AG04450 (cell line): Measurements from ENCODE around the gene OXCT1. TPM values are rescaled to one million over a fixed set of nuclear protein-coding genes. Genes with fewer than 3 reads are reported as not detected.

Source experiments
- CTCF ChIA-PET: fragments of 300-600, 350-600 bp; formaldehyde crosslinking; extraction: SDS; loops from one replicate; lab custom pipeline; 2022; ENCODE audit warnings: antibody characterized with exemption, inconsistent platforms; lab: Charles Lee
- POLR2A ChIA-PET: fragments of 350-600 bp; formaldehyde crosslinking; extraction: SDS; loops from one replicate; lab custom pipeline; 2021; ENCODE audit warnings: antibody characterized with exemption, inconsistent platforms; lab: Yijun Ruan, JAX
- DNase-seq: peaks from one replicate; pipeline ENCODE4 v3.0.0-alpha.2; 2011; ENCODE audit warnings: low read depth, low spot score
- H3K27ac ChIP-seq: one replicate; pipeline ENCODE4 v1.5.1; 2012; ENCODE audit warnings: low read depth, low read length, control low read depth
- H3K27me3 ChIP-seq: one replicate; pipeline ENCODE4 v1.6.0; 2012; ENCODE audit warnings: low read length; ENCODE audit not compliant: control insufficient read depth, insufficient read depth
- H3K4me3 ChIP-seq: 2 replicates; pipeline ENCODE4 v1.5.1; 2011; ENCODE audit warnings: mild to moderate bottlenecking, low read depth, low read length, control low read depth
- H3K9me3 ChIP-seq: 2 replicates; pipeline ENCODE4 v1.5.1; 2012; ENCODE audit warnings: low read length; ENCODE audit not compliant: control insufficient read depth, insufficient read depth
- polyA plus RNA-seq: library from polyadenylated mRNA; depleted of rRNA; stranded (reverse); fragments of >200 nt; gene quantifications from 2 replicates; pipeline ENCODE4 v1.2.3, GENCODE V29; 2011
- TF ChIP-seq, protein P1 (sequence below): IDR thresholded peaks from 2 replicates; pipeline ENCODE4 v1.5.1; 2011; ENCODE audit warnings: low read depth, low read length, control low read depth, inconsistent platforms

Gene OXCT1
- polyA plus RNA-seq, 1 experiment: 31.7 TPM

DNA sequence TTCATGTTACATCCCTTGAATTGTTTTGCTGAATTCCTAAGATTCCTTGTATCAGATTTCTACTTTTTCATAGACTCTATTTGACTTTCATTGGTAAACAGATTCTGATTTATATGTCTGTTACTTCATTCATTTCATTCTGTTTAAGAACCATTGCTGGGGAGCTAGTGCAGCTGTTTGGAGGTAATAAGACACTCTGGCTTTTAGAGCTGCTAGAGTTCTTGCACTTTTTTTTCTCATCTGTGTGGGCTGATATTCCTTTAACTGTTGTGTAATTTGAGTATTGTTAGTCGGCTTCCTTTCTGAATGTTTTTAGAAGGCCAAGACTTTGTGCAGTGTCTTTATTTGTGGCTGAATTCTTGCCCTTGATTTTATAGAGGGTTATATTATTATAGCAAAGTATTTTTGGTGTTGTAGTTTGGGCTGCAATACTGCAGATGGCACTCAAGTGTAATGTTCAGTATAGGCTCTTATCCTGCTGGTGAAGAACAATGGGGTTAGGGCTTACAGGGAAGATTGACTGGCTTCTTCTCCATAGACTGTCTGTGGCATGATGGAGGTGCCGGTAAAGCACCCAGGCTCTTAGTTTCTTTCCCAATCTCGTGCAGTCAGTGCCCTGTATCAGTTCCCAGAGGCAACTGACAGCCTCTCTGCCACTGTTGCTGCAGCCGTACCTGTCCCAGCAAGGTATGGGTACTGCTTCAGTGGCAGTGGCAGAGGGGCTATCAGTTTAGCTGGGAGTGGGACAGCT lies 162.2 kb downstream of the OXCT1 start:
- H3K27me3 ChIP-seq: no peaks in the 10 kb centered on the region
- peak; percentile 51 for DNase-seq
- POLR2A ChIA-PET: interaction anchor here (1.2 kb wide), 1 partner anchor 67 kb away, joined by 3 read pairs; no protein-coding TSS in a partner anchor
- TF ChIP-seq, protein P1, sequence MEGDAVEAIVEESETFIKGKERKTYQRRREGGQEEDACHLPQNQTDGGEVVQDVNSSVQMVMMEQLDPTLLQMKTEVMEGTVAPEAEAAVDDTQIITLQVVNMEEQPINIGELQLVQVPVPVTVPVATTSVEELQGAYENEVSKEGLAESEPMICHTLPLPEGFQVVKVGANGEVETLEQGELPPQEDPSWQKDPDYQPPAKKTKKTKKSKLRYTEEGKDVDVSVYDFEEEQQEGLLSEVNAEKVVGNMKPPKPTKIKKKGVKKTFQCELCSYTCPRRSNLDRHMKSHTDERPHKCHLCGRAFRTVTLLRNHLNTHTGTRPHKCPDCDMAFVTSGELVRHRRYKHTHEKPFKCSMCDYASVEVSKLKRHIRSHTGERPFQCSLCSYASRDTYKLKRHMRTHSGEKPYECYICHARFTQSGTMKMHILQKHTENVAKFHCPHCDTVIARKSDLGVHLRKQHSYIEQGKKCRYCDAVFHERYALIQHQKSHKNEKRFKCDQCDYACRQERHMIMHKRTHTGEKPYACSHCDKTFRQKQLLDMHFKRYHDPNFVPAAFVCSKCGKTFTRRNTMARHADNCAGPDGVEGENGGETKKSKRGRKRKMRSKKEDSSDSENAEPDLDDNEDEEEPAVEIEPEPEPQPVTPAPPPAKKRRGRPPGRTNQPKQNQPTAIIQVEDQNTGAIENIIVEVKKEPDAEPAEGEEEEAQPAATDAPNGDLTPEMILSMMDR: peak; percentile 73
- no peak overlapping the region for H3K27ac ChIP-seq
- no peak overlapping the region for H3K4me3 ChIP-seq
- H3K9me3 ChIP-seq: no peaks in the 10 kb centered on the region
- CTCF ChIA-PET: interaction anchor here (0.6 to 4.4 kb wide), 15 partner anchors 69 to 803 kb away, joined by 3 to 77 read pairs (median 4); no protein-coding TSS in a partner anchor

DNA sequence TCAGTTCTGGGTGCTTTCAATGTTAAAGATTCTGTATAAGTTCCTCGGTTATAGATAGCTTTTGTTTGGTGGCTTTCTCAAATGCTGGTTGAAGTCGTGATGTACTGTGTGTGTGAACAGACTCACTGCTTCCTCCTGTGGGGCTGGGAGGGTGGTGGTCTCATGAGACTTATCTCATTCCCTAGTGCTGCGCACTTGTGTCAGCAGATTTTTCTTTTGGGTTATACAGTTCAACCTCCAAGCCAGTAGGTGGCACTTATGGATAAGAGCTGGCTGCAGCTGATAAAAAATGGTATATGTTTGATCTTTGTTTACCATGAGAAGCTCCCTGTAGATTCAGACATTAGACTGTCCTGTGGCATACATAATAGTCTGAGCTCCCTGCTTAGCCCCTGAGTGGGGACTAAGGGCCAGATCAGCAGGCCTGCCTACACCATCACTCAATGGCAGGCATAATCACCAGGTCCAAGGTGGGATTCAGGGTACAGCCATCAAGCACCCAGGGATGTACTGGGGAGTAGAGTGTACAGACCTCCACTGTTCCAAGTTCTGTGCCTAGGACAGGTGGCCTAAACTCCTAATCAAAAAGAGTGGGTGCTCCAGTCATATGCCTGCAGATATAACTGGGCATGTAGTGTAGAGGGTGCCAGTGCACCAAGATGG lies 174.2 kb downstream of the OXCT1 start:
- TF ChIP-seq, protein P1: peak; percentile 34; the same call in 1 of the 2 replicates
- ChIA-PET POLR2A (interaction anchor here (0.9 kb wide), 1 partner anchor 208 kb away, joined by 3 read pairs; the partner anchor contains the start of gene RIMOC1), CTCF (interaction anchor here (1.1 to 1.8 kb wide), 6 partner anchors 139 to 361 kb away, joined by 3 to 16 read pairs (median 4); no protein-coding TSS in a partner anchor)
- Histone ChIP-seq H3K4me3 (no peak overlapping the region), H3K27me3 (peaks cover 14% of the 10 kb centered on the region), H3K27ac (no peak overlapping the region), H3K9me3 (no peaks in the 10 kb centered on the region)
- no peak for DNase-seq

DNA sequence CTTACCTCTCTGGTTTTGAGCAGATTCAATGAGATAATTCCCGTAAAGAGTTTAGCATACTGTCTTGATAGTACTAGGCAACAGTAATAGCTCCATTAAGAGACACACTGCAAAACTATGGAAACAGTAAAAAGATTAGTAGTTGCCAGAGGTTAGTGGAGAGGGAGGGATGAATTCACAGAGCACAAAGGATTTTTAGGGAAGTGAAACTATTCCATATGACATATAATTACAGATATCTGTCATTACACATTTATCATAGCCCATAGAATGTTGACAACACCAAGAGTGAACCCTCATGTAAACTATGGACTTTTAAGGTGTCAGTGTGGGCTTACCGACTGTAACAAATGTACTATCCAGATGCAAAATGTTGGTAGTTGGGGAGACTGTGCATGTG lies 183.5 kb downstream of the OXCT1 start:
- POLR2A ChIA-PET: no interaction called here
- TF ChIP-seq, protein P1: no peak

DNA sequence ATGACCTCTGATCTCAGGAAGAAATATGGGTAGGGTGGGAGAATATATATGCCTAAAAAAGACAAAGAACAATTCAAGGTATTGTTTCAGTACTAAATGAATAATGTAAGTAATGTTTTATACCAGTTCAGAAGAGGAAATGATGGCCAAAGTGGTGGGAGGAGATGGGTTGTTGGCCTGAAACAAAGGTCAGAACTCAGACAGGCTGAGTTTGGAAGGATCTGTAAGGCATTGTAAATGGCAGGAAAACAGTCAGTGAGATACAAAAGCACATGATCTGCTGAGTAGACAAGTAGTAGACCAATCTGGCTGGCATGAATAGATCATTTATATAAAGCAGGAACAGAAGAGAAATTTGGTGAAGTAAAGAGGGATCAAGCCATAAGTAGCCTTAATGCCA lies 184.0 kb downstream of the OXCT1 start:
- H3K9me3 ChIP-seq: no peaks in the 10 kb centered on the region
- POLR2A ChIA-PET: no interaction called here
- no peak overlapping the region for H3K4me3 ChIP-seq
- peaks cover 2% of the 10 kb centered on the region for H3K27me3 ChIP-seq
- TF ChIP-seq, protein P1: no peak
- H3K27ac ChIP-seq: no peak overlapping the region
- DNase-seq: no peak
- CTCF ChIA-PET: no interaction called here

More for the DNA sequence above, 183.5 kb downstream of the OXCT1 start:
- H3K27ac ChIP-seq: no peak overlapping the region
- CTCF ChIA-PET: no interaction called here
- H3K9me3 ChIP-seq: no peaks in the 10 kb centered on the region
- H3K4me3 ChIP-seq: no peak overlapping the region
- H3K27me3 ChIP-seq: peaks cover 4% of the 10 kb centered on the region
- no peak for DNase-seq

DNA sequence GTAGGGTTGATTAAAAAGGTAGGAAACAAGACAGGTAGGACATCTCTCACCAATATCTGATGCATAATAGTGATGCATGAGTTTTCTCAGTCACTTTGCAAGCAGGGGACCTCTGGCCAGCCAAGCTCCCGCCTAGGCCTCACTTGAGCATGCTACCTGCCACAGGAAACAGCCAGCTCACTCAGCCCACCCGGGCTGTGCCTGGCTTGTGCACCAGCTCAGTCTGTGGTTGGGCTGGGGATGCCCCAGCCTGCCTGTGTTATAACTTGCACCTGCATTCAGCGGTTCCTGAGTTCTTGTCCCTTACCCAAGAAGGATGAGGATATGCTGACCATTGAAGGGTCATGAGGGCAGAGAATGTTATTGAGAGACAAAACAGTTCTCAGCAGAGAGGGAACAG lies 187.0 kb downstream of the OXCT1 start:
- POLR2A ChIA-PET: no interaction called here
- TF ChIP-seq, protein P1: no peak

More for the DNA sequence above, 187.0 kb downstream of the OXCT1 start:
- DNase-seq: no peak
- CTCF ChIA-PET: no interaction called here
- Histone ChIP-seq H3K27ac (no peak overlapping the region), H3K9me3 (no peaks in the 10 kb centered on the region), H3K4me3 (no peak overlapping the region), H3K27me3 (peaks cover 2% of the 10 kb centered on the region)
